HFF-Myc (cell line): ENCODE data around the gene CD226.
A peak's percentile ranks its signal among the peaks of the same experiment; 100 is the strongest.
"Not testable (repeated sequence)": the region's sequence is repeated elsewhere in the genome, so short reads cannot be mapped to it uniquely, and the experiment has no call there.

ENCODE experiments used
- DNase-seq: peaks from one replicate; pipeline ENCODE4 v3.0.0-alpha.2; 2011; ENCODE audit warnings: low read depth; ENCODE audit errors: extremely low read depth
- H3K4me3 ChIP-seq: replicated peaks from 2 replicates; pipeline ENCODE4 v1.5.1; 2011; ENCODE audit warnings: low read depth, mild to moderate bottlenecking, control low read depth, low read length
- CTCF ChIP-seq: IDR thresholded peaks from 2 replicates; pipeline ENCODE4 v1.5.1; 2012; ENCODE audit warnings: mild to moderate bottlenecking, low read depth, low read length, control low read depth; ENCODE audit errors: missing control alignments

The CD226 gene

GRCh38 chr18:69840445-69840844 is 107.2 kb downstream of the CD226 start:
- DNase-seq = no peak
- H3K4me3 ChIP-seq = no peak overlapping the region
- no peak for TF ChIP-seq CTCF

- no peak for DNase-seq
- no peak for TF ChIP-seq CTCF
- no peak overlapping the region for H3K4me3 ChIP-seq
Observed at GRCh38 chr18:69840001-69840400, 107.7 kb downstream of the CD226 start.

DNA sequence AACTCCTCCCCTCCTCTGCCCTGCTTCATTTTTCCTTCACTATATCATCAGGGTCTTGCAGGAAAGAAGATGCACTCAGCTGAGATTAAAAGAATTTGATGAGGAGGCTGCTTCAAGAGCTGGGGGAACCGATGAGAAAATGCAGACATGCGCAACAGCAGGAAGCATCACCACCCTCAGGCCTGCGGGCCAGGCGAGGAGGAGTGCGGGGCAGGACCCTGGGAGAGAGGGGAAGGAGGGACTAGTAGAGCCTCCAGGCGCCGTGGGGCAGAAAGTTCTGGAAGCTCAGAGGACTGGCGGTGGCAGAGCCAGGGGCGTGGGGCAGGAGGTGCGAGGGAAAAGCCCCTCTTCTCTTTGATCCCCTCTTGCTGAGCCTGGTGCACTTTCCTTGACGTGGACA is 108.2 kb downstream of the CD226 start:
- DNase-seq = no peak
- TF ChIP-seq CTCF = no peak
- H3K4me3 ChIP-seq = no peak overlapping the region

- peak; percentile 11 for DNase-seq
- no peak for TF ChIP-seq CTCF
- H3K4me3 ChIP-seq = no peak overlapping the region
Observed at GRCh38 chr18:69838620-69839411, 108.9 kb downstream of the CD226 start.

GRCh38 chr18:69838003-69838402 is 109.7 kb downstream of the CD226 start:
- H3K4me3 ChIP-seq = no peak overlapping the region
- DNase-seq = no peak
- no peak for TF ChIP-seq CTCF

- not testable (repeated sequence) for DNase-seq, H3K4me3 ChIP-seq
Observed at GRCh38 chr18:69834980-69835379, 112.7 kb downstream of the CD226 start.

- no peak overlapping the region for H3K4me3 ChIP-seq
- TF ChIP-seq CTCF = no peak
- no peak for DNase-seq
Observed at GRCh38 chr18:69830189-69830588, 117.5 kb downstream of the CD226 start.
